GM10266 (cell line): ENCODE data around the gene ARHGEF16.

Experiments
- DNase-seq: peaks from one replicate; pipeline ENCODE4 v3.0.0; 2012; ENCODE audit errors: extremely low spot score
- CTCF ChIP-seq: IDR thresholded peaks from 2 replicates; pipeline ENCODE4 v1.5.1; 2012; ENCODE audit warnings: mild to moderate bottlenecking, low read depth; ENCODE audit not compliant: control insufficient read depth, insufficient read depth; ENCODE audit errors: missing control alignments

ARHGEF16 gene

DNA sequence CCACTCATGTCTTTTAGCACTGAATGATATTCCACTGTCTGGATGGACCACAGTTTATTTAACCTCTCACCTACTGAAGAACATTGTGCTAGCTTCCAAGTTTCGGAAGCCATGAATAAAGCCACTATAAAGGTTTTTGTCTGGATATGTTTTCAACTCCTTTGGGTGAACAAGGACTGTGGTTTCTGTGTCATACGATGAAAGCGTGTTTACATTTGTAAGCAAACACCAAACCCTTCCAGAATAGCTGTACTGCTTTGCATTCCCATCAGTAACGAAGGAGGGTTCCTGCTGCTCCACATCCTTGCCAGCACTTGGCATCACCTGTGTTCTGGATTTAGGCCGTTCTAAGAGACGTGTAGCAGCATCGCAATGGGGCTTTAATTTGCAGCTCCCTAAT lies 10.7 kb upstream of the ARHGEF16 start:
- no peak for DNase-seq

GRCh38 chr1:3444298-3444697 lies 10.2 kb upstream of the ARHGEF16 start:
- no peak for DNase-seq
- TF ChIP-seq CTCF, result no peak

More for the DNA sequence above, 10.7 kb upstream of the ARHGEF16 start:
- TF ChIP-seq CTCF, result no peak

DNA sequence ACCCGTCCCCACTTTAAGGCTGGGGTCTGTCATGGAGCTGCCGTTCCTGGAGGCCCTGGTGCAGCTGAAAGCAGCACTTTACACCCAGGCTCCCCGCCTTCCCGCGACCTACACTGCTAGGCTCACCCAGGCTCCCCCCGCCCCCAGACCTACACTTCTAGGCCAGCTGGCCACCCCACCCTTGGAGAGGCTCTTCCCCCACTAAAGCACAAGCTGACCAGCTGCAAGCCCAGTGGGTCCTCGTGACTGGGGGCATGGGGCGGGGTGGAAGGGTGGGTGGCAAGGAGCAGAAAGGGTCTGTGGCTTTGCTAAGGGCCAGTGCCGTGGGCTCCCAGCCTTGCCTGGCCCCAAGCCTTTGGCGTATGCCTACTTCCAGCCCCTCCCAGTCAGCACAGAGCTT lies 9.7 kb upstream of the ARHGEF16 start:
- DNase-seq, result no peak
- no peak for TF ChIP-seq CTCF

DNA sequence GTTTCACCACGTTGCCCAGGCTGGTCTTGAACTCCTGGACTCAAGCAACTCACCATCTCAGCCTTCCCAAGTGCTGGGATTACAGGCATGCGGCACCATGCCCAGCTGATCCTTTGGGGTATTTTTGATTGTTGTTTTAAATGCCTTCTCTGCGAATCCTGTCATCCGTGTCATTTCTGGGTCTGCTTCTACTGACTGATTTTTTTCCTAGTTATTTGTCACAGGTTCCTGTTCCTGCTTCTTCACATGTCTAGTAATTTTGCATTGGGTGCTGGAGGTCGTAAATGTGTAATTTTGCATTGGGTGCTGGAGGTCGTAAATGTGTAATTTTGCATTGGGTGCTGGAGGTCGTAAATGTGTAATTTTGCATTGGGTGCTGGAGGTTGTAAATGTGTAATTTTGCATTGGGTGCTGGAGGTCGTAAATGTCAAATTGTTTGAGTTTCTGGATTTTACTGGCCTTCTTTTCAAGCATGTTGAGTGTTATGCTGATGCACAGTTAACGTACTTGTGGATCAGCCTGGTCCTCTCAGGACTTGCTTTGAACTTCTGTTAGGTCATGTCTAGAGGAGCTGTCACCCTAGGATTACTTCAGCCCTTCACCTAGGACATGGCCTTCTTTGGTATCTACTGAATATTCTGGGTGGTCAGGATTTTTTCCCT lies 4.1 kb upstream of the ARHGEF16 start:
- TF ChIP-seq CTCF, result no peak
- DNase-seq, result no peak

DNA sequence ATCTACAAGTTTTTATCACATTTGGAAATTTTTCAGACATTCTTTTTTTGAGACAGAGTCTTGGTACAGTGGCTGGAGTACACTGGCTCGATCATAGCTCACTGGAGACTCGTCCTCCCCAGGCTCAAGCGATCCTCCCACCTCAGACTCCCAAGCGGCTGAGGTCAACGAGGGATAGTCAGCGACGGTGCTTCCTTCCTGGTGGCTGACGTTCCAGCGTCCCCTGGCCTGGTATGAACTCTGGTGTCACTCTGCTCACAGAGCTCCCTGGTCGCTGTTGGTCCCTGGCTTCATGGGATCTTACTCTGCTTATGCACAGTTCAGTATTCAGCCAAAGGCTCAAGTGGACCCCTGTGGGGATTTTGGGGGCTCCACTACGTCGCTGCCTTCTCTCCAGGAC lies 3.5 kb upstream of the ARHGEF16 start:
- no peak for TF ChIP-seq CTCF

GRCh38 chr1:3451994-3452865 lies 2.2 kb upstream of the ARHGEF16 start:
- TF ChIP-seq CTCF, result no peak
- DNase-seq, result no peak

More for the DNA sequence above, 3.5 kb upstream of the ARHGEF16 start:
- no peak for DNase-seq

- no peak for TF ChIP-seq CTCF
- DNase-seq, result no peak
These were observed 1.6 kb upstream of the ARHGEF16 start for GRCh38 chr1:3452866-3453175.
